GM21528 (cell line): Measurements from ENCODE around the gene PTPRN2.

Experiments used
- ATAC-seq: cut with Tn5 transposase; IDR thresholded peaks from one replicate; pipeline ENCODE4 v1.9.1; 2021; ENCODE audit warnings: mild to moderate bottlenecking, moderate library complexity; ENCODE audit not compliant: unreplicated experiment, low FRiP score

Gene PTPRN2

DNA sequence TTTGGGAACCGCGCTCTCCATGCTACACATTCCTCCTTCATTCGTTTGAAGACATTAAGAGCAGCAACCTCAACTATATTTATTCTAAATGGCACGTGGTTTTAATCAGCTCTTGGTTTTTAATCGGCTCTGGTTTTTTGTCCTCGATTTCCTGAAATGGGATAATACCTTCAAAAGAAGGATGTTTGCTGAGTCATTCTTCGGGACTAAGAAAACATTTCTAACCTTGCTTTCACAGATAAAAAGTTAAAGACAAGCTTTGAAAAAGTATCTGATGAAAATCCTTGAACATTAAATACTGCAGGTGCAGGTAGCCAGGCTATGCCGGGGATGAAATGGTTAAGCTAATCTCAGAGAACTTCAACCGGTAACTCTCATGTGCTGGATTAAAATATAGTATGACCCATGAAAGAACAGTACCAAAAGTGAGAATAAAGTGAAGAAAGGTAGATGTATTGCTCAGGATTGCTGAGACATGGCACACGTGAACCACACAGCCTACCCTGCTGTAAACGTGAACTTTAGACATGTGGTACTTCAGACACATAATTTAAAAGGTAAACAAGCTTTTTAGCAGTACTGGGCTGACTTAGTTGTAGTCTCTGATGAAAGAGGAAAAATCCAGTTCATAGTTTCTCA, 89.1 kb downstream of the PTPRN2 start:
- ATAC-seq: no peak

DNA sequence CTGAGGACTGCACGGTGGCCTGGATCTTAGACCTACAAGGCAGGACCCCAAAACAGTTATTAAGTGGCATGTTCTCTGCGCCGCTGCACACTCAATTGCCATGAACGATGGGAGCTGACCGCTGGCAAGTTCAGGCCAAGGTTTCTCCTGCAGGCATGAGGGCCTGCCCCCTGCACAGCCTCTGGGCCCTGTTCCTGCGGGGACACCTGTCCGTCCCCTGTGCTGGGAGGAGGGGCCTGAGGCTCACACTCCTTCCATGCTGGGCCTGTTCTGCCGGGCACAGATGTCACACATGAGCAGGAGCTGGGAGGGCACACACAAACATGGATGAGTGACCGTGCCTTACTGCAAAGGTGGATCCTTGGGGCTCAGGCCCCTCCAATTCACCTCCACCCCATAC, 90.0 kb downstream of the PTPRN2 start:
- ATAC-seq: no peak

DNA sequence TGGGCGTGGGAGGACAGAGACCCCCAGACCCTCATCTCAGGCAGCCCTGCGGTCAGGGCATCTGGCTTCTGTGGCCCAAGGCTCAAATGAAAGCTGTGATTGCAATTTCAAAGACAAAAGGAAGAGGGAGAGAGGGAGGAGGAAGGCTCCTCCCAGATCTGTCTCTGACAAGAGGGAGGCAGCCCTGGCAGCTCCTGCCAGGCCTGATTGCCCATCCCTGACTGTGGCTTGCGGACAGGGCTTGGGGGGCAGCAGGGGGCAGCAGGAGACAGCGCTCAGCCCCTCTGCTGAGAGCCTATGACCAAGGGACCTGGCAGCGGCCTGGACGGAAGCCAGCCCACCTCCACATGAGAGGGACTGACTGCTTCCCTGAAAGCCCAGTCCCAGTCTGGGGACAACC, 91.8 kb downstream of the PTPRN2 start:
- ATAC-seq: no peak

DNA sequence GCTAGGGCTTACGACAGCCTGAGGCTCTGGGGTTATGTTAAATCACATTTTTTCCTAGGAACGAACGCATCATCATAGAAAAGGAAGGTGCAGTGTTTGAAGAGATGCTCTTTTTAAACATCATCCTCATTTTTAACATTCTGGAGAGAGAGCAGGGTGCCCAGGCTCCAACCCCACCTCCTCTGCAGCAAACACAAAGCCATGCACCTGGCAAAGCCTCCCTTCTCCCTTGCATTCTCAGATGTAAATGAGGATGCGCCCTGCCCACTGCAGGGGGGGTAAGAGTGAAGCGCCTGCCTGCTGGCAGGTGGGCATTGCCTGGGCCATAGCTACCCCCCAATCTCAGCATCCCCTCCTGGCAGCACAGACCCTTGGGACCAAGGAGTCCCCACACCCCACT, 92.4 kb downstream of the PTPRN2 start:
- no peak for ATAC-seq

DNA sequence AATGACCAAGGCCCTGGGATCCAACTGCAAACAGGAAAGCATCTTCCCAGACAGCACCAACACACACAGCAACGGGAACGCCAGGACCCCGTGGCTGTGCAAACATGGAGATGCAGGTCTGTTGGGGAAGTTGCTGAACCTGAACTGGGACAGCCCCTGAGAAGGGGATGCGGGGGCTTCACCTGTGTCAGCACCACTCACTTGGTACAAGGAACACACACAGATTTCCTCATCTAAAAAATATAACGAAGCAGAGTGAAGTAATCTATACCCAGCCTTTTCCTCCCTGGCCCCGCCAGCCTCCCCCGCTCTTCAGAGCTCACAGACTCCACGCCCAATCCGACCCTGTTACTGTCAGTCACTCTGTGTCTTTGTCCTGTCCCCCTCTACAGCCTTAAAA, 93.0 kb downstream of the PTPRN2 start:
- ATAC-seq: no peak

DNA sequence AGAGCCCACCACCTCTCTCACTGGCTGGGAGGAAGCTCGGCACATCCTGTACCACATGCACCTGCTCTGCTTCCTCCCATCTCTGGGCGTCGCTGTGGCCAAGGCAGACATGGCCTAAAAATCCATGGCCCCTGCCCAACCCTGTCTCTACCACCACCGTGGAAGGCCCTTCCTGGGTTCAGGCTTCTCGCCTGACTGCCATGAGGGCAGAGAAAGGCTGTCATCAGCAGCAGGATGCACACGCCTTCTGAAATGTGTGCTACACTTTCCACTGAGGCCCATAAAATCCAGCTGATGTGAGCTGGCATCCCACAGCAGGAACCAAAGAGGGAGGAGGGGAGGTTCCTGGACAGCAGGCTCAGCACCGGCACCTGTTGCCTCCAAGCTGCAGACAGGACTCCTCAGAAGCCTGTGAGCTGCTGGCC, 93.4 kb downstream of the PTPRN2 start:
- ATAC-seq: no peak

DNA sequence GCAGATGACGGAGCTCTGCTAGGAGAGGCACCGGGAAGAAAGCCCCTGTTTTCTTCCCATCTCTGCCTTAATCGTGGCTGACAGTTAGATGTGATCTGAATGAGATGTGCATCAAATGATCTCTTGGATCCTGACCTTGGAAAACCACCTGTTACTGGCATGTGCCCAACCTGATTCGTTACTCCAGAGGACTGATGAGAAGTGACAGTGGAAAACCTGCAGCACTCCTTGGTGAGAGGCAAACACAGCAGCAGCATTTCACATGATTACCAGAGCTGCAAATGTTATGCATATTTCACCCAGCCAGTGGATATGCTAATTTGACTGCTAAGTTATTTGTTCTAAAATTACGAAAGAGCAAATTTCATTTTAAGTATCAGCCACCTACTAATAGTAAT, 95.3 kb downstream of the PTPRN2 start:
- ATAC-seq: no peak

DNA sequence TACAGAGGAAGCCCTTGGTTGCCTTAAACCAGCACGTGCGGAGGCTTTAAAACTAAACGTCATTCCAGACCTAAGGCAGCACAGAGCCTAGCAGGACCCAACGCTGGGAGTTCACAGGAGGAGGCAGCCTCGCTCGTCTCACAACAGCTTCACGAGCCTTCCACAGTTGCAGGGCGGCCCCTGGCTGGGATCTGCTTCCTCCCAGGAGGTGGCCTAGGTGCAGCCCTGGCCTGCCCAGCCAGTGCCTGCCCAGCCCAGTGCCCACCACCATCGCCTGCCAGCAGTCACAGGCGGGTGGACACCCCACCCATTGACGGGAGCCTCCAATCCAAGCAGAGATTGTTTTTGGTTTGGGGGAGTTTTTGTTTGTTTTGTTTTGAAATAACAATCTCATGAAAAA, 96.5 kb downstream of the PTPRN2 start:
- no peak for ATAC-seq

DNA sequence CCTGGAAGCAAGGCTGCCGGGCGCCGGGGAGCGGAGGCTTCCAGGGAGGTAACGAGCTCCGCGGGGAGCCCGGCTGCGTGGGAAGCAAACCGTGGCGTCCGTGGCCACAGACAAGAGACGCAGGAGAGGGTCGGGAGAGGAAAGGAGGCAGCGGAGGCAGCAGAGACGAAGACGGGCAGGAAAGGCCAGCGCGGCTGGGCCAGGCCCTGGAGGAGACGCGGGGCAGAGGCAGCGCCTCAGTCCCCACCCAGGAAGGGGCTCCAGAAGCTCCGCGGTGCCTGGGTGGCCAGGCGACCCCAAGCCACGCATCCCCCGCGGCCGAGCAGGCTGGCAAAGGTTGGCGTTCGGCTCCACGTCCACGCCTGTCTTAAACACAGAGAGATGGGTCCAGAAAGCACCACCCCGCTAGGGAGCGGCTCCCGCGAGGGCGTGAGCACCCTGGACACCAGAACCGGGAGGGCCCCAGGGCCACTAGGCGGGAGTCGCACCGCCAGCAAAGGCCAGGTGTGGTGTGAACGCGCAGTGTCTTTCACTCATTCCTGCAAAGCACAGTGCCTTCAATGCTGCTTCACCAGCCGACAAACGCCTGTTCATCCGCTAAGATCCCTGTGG, 97.3 kb downstream of the PTPRN2 start:
- ATAC-seq: no peak

DNA sequence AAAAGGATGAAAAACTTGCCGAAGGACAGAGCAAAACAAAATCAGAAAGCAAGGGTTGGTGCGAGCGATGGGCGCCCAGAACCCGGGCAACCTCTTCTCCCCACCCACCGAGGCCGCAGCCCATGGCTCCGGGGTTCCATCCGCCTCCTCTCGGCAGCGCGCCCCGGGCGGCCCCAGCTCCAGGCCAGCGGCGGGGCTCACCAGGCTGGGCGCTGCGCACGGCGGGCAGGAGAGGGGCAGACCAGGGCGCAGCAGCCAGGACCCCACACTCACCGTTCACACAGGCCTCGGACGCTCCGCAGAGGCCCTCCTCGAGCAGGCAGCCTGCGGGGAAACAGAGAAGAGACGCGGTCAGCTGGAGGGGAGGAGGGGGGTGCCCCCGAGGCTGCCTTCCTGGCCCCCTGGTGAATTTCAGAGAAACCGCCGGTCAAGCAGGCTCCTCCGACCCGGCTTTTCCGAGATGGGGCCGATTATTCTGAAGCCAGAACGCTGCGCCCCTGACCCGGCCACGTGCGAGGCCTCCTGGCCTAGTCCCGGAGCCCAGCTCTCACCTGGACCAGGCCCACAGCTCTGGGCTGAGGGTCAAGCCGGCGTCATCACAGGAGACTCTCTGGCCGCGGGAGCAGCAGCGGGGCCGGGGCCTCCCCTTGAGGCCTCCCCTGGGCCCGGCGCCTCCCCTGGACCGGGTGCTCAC, 98.0 kb downstream of the PTPRN2 start:
- ATAC-seq: no peak

DNA sequence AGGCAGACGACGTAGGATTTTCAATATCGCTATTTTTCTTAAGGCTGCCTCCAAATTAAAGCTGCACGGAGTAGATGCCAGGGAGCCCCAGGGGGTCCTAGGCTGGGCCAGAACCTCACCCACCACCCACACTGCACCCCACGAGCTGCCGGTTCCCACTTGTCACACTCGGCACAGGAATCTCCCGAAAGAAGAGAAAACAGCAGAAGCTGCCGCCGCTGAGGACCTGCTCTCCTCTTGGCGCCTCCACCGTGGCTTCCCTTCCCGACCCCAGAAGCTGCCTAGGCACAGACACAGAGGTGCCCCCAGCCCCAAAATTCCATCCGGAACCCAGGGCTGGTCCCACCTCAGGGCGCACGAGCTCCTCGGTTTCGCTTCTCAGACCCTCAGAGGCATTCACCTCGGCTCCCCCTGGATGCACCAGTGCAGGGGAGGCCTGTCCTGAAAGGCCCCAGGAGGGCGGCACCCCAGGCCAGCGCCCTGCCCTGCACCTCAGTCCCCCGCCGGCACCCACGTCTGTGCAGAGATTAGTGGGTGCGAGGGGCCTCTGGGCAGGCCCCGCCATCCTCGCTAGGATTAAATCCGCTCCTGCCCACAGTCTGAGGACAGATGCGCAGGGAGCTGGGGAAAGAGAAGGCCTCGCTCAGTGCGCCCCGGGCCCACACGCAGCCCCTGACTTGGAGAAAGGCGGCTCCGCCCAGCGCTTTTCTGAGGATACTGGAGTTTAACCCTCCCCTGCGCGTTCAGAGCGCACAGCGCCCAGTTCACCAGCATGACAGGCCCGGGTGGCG, 99.2 kb downstream of the PTPRN2 start:
- ATAC-seq: no peak

DNA sequence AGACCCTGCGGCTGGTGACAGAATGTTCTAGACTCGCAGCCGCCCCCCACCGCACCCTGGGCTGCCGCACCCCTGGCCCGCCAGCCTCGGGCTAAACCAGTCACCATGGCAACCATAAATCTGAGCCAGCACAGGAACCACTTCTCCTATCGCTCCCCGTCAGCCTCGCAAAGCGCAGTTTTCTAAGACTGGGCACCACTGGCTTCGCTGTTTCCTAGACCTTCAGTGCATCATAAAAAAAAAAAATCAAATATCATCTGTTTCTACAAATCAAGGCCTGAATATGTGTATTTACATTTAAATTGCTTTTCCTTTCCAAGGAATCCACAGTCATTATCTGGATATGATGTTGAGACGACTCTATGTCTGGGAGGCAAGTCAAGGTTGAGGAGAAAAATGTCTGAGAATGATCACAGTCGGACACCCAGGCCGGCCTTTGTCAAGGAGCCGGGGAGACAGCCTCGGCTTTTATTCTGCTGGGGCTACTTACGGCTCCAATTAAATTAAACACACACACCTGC, 99.9 kb downstream of the PTPRN2 start:
- ATAC-seq: no peak

DNA sequence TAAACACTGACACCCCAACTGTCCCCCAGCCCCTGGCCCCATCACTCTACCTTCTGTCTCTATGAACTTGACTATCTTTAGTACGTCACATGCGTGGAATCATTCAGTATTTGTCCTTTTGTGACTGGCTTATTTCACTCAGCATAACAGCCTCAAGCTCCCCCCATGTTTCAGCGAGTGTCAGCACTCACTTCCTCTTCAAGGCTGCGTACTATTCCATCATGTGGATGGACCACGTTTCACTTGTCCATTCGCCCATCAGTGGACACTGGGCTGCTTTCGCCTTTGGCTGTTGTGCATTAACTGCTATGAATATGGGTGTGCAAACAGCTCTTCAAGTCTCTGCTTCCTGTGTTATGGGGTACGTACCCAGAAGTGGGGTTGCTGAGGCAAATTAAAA, 100.7 kb downstream of the PTPRN2 start:
- no peak for ATAC-seq

DNA sequence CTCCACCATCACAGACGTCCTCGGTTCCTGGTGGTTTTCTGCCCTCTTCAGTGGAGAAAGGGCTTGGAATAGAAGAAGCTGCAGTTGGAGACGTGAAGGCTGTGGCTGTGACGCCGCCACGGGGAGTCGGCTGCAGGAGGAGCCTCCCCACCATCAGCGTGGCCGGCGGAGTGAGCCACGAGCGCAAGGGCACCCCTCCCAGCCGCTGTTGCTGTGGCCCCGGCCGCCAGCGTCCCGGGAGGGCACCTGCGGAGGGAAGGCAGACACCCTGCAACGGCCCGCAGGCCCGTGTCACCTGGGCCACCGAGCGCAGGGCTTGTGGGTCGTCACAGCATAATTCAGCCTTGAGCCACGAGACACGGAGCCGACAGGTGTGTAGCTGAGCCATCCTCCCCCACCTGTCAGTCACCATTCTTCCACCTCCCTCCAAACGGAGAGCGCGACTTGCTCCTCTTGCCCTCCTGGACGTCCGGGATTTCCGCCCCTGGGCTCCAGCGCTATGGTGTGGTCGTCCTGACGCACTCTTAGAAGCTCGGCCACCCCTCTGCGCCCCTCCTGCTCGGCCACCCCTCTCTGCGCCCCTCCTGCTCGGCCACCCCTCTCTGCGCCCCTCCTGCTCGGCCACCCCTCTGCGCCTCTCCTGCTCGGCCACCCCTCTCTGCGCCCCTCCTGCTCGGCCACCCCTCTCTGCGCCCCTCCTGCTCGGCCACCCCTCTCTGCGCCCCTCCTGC, 102.7 kb downstream of the PTPRN2 start:
- no peak for ATAC-seq

DNA sequence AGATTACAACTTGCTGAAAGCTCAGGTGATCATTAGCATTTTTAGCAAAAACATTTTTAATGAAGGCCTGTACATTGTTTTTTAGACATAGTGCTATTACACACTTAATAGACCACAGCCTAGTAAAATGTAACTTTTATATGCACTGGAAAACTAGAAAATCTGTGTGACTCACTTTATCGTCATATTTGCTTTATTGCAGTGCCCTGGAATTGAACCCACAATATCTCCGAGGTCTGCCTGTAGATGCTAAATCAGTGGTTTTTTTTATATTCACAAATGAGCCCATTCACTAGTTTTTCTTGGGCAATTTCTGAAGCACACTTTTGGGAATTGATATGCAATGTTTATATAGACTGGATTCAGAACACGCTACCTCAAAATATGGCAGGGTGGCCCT, 105.1 kb downstream of the PTPRN2 start:
- ATAC-seq: no peak

DNA sequence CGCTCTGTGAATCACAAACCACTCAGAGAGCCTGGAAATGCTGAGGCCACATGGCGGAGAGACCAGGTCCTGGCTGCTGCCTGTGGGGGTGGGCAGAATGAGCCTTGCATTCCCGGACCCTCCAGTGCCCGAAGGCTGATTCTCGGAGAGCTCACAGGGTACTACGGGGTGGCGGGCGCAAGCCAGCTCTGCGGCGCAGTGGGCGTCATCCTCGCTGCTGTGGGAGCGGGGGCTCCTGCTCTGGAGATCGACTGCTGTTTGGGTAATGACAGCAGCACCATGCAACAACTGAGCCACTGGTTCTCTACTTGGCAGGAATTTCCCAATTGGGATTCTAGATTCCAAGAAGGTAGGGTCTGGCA, 108.0 kb downstream of the PTPRN2 start:
- no peak for ATAC-seq

DNA sequence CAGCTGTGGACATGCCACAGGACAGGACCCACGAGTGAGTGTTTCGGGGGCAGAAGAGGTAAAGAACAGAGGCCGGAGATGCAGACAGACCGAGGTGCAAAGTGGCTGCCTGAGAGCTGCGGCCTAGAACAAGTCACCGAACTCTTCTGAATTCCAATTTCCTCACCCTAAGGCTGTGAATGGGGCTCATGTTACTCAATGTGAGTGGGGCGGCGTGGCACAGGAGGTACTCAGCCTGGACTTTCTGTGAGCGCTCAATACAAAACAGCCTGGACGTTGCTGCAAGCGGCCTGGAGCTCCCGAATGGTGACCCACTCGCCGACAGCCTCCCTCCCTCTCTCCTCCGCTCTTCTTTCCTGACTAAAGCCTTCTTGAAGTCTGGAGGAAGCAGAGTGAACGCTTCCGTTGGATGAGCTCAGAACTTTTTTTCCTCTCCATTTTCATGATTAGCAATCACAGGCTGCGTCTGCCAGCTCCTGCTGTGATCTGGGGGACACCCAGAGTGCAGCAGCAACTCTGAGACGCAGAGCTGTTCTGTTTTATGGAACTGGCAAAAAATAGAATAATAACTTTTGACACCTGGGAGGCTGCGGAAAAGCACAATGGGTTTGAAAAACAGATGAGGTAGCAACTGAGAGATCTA, 108.5 kb downstream of the PTPRN2 start:
- no peak for ATAC-seq

DNA sequence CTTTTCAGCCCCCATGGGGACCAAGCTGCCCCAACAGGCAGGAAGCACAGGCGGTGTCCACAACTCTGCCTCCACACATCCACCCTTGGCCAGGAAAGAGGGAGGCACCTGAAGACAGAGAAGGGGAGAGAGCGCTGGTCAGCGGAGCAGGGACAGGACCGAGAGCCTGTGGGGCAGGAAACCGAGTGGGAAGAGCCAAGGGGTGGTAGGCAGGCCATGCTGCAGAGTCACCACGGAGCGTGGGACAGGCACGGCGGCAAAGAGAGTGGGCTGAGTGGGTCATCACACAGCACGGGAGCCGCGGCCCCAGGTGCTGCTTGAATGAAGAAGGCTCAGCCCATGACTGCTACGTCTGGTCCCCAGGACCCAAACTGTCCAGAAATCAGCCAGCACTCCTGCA, 109.8 kb downstream of the PTPRN2 start:
- ATAC-seq: no peak

DNA sequence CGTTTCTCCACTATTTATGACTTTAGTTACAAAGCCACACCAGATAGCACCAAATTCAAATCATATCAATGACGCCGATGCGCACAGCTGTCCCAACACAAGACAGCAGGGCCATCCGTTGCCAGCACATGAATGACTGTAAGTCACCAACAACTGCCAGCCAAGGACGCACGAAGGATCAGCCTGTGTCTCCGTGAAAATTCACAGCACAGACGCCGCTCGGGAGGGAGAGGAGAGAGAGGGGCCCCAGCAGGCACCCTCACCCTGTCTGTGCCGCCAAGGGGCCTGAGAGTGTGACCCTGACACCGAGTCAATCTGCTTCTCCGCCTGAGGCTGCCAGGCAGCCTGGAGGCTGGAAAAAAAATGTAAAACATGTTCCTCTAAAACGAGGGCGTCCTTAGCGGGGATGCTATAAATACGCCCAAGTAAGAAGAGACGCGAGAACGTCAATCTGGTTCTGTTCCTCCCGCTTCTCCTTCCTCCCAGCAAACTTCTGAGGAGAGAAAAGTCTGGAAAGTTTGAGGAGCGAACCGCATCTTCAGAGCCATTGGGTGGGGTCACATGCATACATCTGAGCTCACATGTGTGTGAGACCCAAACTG, 111.2 kb downstream of the PTPRN2 start:
- ATAC-seq: no peak

DNA sequence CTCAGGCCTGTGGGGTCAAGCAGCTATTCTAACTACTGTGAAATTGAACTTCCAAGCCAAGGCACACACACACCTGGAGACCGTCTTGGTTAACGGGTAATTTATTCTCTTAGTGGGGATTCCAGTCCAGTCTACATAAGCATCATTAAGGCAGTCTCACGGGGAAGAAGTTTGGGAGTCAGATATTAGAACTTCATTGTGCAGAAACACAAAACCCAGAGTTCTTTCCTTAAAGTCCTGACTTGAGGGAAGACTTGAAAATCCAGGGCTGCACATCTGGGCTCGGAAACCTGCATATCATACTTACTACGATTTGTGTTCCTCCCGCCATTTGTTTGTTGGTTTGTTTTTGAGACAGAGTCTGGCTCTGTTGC, 112.0 kb downstream of the PTPRN2 start:
- ATAC-seq: no peak
